ENCODE results near the gene ZFAND3. TPM values are rescaled to one million over a fixed set of nuclear protein-coding genes. Genes with fewer than 3 reads are reported as not detected.
"Not testable (repeated sequence)": the region's sequence is repeated elsewhere in the genome, so short reads cannot be mapped to it uniquely, and the experiment has no call there.

ZFAND3 gene
- polyA plus RNA-seq, 3 donors from 2014 or later, result 3.1 to 10.2 (median 3.9) TPM

GRCh38 chr6:38049861-38050397 is 230.4 kb downstream of the ZFAND3 start:
- H3K4me3 Mint-ChIP-seq; H3K36me3 Mint-ChIP-seq; DNase-seq; H3K27me3 Mint-ChIP-seq (ENCODE audit: low read depth in 3 of 3); H3K9me3 Mint-ChIP-seq: not testable (repeated sequence)
- peak overlapping the region in 1 of 6 donors; percentile 44 for H3K27ac Mint-ChIP-seq
- H3K4me1 Mint-ChIP-seq, result peaks cover 59 to 77% of the 10 kb centered on the region in 2 donors

DNA sequence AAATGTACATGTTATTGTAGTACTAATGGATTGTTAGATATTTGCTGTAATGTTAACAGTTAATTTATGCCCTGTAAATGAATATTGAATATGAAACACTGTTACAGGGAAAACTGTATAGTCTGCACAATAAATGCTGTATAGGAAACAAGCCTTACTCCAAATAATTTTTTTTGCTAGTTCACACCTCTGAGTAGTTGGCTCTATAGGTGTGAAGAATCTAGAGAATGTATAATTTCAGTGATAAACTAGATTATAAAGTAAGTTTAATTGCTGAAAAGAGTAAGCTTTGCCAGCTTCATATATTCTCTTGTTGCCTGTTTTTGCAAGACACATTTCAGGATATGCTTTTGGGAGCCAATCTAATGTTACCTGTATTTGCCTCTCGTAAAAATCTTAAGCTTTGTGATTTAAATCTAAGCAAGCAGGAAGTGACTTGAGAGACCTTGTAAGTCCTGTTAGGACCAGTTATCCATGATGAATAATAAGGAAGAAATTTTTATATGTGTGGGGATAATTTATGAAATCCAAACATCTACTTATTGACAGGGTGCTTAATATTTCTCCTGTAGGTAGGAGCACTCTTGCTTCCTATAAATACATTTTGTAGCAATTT is 232.4 kb downstream of the ZFAND3 start:
- H3K4me3 Mint-ChIP-seq, result peak overlapping the region in 2 of 5 donors; percentile 10
- H3K9me3 Mint-ChIP-seq, result no peaks in the 10 kb centered on the region
- peaks cover 0 to 5% (median 0%) of the 10 kb centered on the region in 3 donors for H3K27me3 Mint-ChIP-seq (ENCODE audit: low read depth in 3 of 3)
- no peaks in the 10 kb centered on the region for H3K36me3 Mint-ChIP-seq
- H3K4me1 Mint-ChIP-seq, result peaks cover 67 to 82% of the 10 kb centered on the region in 2 donors
- no peak overlapping the region for H3K27ac Mint-ChIP-seq
- DNase-seq, result no peak

GRCh38 chr6:38054527-38055202 is 235.1 kb downstream of the ZFAND3 start:
- Mint-ChIP-seq H3K4me1 (peaks cover 72 to 89% of the 10 kb centered on the region in 2 donors), H3K9me3 (no peaks in the 10 kb centered on the region), H3K27me3 (ENCODE audit: low read depth in 3 of 3) (peaks cover 0 to 5% (median 0%) of the 10 kb centered on the region in 3 donors), H3K27ac (no peak overlapping the region), H3K4me3 (no peak overlapping the region), H3K36me3 (no peaks in the 10 kb centered on the region)
- DNase-seq, result no peak

GRCh38 chr6:38055203-38055589 is 235.7 kb downstream of the ZFAND3 start:
- peaks cover 0 to 5% (median 0%) of the 10 kb centered on the region in 3 donors for H3K27me3 Mint-ChIP-seq (ENCODE audit: low read depth in 3 of 3)
- H3K27ac Mint-ChIP-seq, result no peak overlapping the region
- no peak for DNase-seq
- H3K9me3 Mint-ChIP-seq, result no peaks in the 10 kb centered on the region
- peaks cover 70 to 91% of the 10 kb centered on the region in 2 donors for H3K4me1 Mint-ChIP-seq
- no peak overlapping the region for H3K4me3 Mint-ChIP-seq
- no peaks in the 10 kb centered on the region for H3K36me3 Mint-ChIP-seq

DNA sequence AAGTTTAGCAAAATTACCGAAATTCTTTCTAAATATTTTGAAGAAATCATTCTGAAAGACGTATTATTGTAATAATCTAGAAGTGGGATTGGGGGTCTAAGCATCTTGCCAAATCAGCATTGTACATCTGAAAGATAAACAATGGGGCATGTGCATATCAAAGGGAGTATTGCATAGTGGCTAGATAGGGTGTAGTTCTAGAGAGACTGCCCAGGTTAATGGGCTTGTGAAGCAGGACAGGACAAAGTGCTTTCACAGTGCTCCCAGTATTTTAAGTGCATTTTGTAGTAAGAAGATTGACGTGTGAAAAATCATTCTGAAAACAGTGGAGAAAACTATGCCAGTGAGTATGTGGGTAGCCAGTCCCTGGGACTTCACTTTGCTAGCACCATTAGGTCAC is 236.8 kb downstream of the ZFAND3 start:
- Mint-ChIP-seq H3K27me3 (ENCODE audit: low read depth in 3 of 3) (peaks cover 0 to 2% (median 0%) of the 10 kb centered on the region in 3 donors), H3K9me3 (no peaks in the 10 kb centered on the region), H3K4me3 (no peak overlapping the region), H3K4me1 (peaks cover 60 to 85% of the 10 kb centered on the region in 2 donors), H3K27ac (no peak overlapping the region), H3K36me3 (peaks cover 0 to 4% (median 1%) of the 10 kb centered on the region in 3 donors)
- DNase-seq, result no peak

- H3K4me3 Mint-ChIP-seq, result no peak overlapping the region
Measured at GRCh38 chr6:38057994-38058393, 238.5 kb downstream of the ZFAND3 start.

DNA sequence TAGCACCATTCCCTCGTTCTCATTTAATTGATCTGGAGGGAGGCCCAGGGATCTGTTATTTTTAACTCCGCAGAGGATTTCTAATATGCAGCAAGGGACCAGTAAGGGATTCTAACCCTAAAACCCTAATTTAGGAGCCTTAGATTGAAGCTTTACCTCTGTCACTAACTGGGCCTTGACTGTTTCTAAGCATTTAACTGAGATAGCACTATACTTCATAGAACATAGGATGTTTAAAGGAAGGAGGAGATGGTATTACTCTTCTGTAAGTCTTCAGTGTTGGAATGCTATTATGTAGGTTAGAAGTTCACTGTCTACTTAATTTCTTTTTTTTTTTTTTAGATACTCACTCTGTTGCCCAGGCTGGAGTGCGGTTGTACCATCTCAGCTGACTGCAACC is 242.5 kb downstream of the ZFAND3 start:
- DNase-seq, result no peak
- peaks cover 43 to 73% of the 10 kb centered on the region in 2 donors for H3K4me1 Mint-ChIP-seq
- peaks cover 9 to 30% (median 15%) of the 10 kb centered on the region in 3 donors for H3K36me3 Mint-ChIP-seq
- H3K27me3 Mint-ChIP-seq (ENCODE audit: low read depth in 3 of 3), result no peaks in the 10 kb centered on the region
- no peak overlapping the region for H3K4me3 Mint-ChIP-seq
- H3K9me3 Mint-ChIP-seq, result no peaks in the 10 kb centered on the region
- H3K27ac Mint-ChIP-seq, result no peak overlapping the region

More at GRCh38 chr6:38057994-38058393, 238.5 kb downstream of the ZFAND3 start:
- Mint-ChIP-seq H3K4me1 (peaks cover 45 to 70% of the 10 kb centered on the region in 2 donors), H3K36me3 (peaks cover 4 to 14% (median 10%) of the 10 kb centered on the region in 3 donors), H3K27me3 (ENCODE audit: low read depth in 3 of 3) (peaks cover 0 to 2% (median 0%) of the 10 kb centered on the region in 3 donors), H3K27ac (peak overlapping the region in 2 of 6 donors; percentile 33 to 34), H3K9me3 (no peaks in the 10 kb centered on the region)
- DNase-seq, result no peak

DNA sequence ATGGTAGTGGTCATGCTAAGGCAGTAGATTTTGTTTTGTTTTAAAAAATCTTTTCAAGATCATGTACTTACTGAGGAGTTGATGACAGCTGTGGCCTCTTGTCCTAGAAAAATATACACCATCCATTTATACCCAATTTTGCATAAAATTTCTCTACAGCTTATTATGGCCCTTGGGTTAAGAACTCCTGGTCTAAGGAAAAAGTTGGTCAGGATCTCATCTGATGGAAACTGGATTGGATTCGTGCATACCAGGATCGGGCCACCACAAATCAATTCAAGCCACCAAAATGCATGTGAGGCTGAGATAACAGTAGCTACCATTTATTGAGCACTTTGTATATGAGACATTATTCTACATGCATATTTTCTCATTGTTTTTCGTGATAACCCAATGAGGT is 244.4 kb downstream of the ZFAND3 start:
- H3K36me3 Mint-ChIP-seq, result peaks cover 9 to 30% (median 15%) of the 10 kb centered on the region in 3 donors
- H3K27me3 Mint-ChIP-seq (ENCODE audit: low read depth in 3 of 3), result no peaks in the 10 kb centered on the region
- H3K27ac Mint-ChIP-seq, result no peak overlapping the region
- no peak for DNase-seq
- no peaks in the 10 kb centered on the region for H3K9me3 Mint-ChIP-seq
- no peak overlapping the region for H3K4me3 Mint-ChIP-seq
- peaks cover 39 to 73% of the 10 kb centered on the region in 2 donors for H3K4me1 Mint-ChIP-seq

- H3K4me1 Mint-ChIP-seq, result peaks cover 43 to 73% of the 10 kb centered on the region in 2 donors
- no peak overlapping the region for H3K4me3 Mint-ChIP-seq
- no peaks in the 10 kb centered on the region for H3K27me3 Mint-ChIP-seq (ENCODE audit: low read depth in 3 of 3)
- DNase-seq, result no peak
- no peaks in the 10 kb centered on the region for H3K9me3 Mint-ChIP-seq
- H3K36me3 Mint-ChIP-seq, result peaks cover 9 to 30% (median 15%) of the 10 kb centered on the region in 3 donors
- no peak overlapping the region for H3K27ac Mint-ChIP-seq
Measured at GRCh38 chr6:38064431-38064830, 244.9 kb downstream of the ZFAND3 start.

DNA sequence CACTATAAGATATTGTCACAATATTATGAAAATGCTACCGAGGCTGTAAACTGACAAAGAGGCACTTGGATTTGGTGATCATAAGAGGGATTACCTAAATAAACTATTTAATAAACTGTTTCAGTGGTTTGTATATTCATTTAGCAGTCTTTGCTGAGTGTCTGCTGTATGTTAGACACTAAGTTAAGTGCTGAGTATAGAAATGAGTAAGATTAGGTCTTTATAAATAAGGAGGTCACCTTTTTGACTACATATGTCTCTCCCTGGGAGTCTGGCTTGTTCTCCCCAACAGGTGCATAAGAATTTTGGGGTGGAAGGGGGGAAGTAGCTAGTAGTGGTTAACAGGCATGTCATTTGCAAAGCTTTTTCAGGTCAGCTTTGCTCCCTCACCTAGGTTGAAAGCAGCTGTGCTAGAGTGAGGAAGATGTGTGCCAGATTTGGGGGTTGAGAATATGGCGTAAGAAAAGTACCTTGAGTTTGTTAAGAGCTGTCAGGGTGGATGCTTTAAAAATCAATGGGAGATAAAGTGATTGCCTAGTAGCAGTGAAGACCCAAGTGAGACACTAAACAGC is 246.3 kb downstream of the ZFAND3 start:
- H3K27me3 Mint-ChIP-seq (ENCODE audit: low read depth in 3 of 3), result no peaks in the 10 kb centered on the region

DNA sequence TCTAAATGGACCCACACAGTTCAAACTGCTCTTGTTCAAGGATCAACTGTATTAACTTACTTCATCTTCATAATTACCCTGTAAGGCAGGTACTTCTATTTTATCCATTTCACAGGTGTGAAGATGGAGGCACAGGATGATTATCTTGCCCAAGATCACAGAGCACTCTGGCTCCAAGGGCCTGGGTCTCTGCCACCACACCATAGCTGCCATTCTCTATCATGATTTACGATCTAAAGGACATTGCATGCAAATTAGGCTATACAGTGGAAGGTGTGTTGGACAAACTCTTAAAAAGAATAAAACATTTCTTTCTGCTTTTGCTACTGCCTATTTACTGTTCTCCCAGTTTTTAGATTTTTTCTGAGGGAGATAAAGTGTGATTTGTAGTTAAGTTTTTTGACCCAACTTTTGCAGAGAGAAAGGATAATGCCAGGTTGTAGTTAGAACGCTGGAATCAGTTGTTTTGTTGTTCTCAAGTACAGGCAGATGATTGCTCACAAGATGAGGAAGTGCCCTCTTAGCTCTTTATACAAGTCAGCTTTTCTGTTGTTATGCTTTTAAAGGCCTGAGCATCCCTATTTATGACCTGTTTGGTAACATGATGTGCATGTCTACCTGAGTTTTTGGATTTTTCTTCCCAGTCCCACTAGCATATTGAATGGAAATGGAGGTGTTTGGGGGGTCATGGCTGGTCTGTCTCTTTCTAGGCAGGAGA is 247.9 kb downstream of the ZFAND3 start:
- Mint-ChIP-seq H3K4me1 (peaks cover 46 to 81% of the 10 kb centered on the region in 2 donors), H3K4me3 (no peak overlapping the region), H3K9me3 (no peaks in the 10 kb centered on the region), H3K27me3 (ENCODE audit: low read depth in 3 of 3) (no peaks in the 10 kb centered on the region), H3K27ac (peak overlapping the region in 5 of 6 donors; percentile 15 to 79 (median 40)), H3K36me3 (peaks cover 8 to 21% (median 9%) of the 10 kb centered on the region in 3 donors)
- no peak for DNase-seq

More for the DNA sequence above, 246.3 kb downstream of the ZFAND3 start:
- H3K4me1 Mint-ChIP-seq, result peaks cover 43 to 81% of the 10 kb centered on the region in 2 donors
- peaks cover 9 to 30% (median 15%) of the 10 kb centered on the region in 3 donors for H3K36me3 Mint-ChIP-seq
- DNase-seq, result no peak
- H3K27ac Mint-ChIP-seq, result peak overlapping the region in 4 of 6 donors; percentile 4 to 68 (median 34)
- no peak overlapping the region for H3K4me3 Mint-ChIP-seq
- no peaks in the 10 kb centered on the region for H3K9me3 Mint-ChIP-seq

GRCh38 chr6:38068854-38069590 is 249.5 kb downstream of the ZFAND3 start:
- H3K27me3 Mint-ChIP-seq (ENCODE audit: low read depth in 3 of 3), result peaks cover 0 to 1% (median 0%) of the 10 kb centered on the region in 3 donors
- no peak for DNase-seq
- peak overlapping the region in 3 of 6 donors; percentile 44 to 50 (median 48) for H3K27ac Mint-ChIP-seq
- peaks cover 46 to 84% of the 10 kb centered on the region in 2 donors for H3K4me1 Mint-ChIP-seq
- H3K36me3 Mint-ChIP-seq, result peaks cover 0 to 9% (median 0%) of the 10 kb centered on the region in 3 donors
- no peaks in the 10 kb centered on the region for H3K9me3 Mint-ChIP-seq
- no peak overlapping the region for H3K4me3 Mint-ChIP-seq

Measured in immature natural killer cell (primary cell).